ENCODE results near the gene FNDC3B. TPM values are rescaled to one million over a fixed set of nuclear protein-coding genes. Genes with fewer than 3 reads are reported as not detected.

Gene FNDC3B
- total and polyA plus RNA-seq, 4 donors: 13.3 to 175 (median 100) TPM

DNA sequence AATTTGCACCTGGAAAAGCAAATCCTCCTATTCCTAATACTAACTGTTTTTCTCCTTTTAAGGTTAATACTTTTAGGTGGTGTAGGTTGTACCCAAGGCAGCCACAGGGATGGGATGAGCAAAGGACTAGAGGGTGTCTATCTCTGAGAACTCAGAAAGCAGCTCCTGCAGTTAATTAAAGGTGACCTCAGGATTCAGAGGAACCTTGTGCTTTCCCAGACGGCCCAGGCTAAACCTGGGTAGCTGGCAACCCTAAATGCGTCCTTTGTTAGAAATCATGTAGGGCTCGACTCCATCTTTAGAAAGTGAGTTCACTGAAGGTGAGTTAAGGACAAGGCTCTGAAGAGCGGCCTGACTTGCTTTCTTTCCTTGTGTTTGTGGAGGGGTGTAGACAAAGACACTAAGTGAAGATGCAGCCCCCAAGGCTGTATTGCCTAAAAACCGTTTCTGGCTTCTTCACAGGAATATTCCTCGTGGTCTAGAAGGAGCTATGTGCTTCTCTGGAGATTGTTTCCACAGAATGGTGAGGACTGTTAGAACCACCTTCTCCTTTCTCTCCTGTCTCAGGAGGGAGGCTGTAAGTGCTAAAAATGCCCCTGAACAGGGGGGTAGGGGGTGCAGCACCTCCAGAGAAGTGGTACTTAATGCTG, 14.9 kb downstream of the FNDC3B start:
- no peaks in the 10 kb centered on the region for H3K9me3 ChIP-seq (ENCODE audit: control insufficient read depth in 4 of 4, insufficient read depth in 3 of 4, low read length in 3 of 4)
- H3K27ac ChIP-seq (ENCODE audit: low read depth in 1 of 2, low read length in 1 of 2): peak overlapping the region in 1 of 2 donors; percentile 41
- no peak for ATAC-seq (ENCODE audit: insufficient read depth, low FRiP score)
- H3K4me1 ChIP-seq (ENCODE audit: control insufficient read depth in 5 of 5, insufficient read depth in 5 of 5, low read length in 5 of 5): peaks cover 0 to 36% (median 3%) of the 10 kb centered on the region in 5 donors
- TF ChIP-seq, protein P1, sequence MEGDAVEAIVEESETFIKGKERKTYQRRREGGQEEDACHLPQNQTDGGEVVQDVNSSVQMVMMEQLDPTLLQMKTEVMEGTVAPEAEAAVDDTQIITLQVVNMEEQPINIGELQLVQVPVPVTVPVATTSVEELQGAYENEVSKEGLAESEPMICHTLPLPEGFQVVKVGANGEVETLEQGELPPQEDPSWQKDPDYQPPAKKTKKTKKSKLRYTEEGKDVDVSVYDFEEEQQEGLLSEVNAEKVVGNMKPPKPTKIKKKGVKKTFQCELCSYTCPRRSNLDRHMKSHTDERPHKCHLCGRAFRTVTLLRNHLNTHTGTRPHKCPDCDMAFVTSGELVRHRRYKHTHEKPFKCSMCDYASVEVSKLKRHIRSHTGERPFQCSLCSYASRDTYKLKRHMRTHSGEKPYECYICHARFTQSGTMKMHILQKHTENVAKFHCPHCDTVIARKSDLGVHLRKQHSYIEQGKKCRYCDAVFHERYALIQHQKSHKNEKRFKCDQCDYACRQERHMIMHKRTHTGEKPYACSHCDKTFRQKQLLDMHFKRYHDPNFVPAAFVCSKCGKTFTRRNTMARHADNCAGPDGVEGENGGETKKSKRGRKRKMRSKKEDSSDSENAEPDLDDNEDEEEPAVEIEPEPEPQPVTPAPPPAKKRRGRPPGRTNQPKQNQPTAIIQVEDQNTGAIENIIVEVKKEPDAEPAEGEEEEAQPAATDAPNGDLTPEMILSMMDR (IDR thresholded peaks at IDR 0.05; ENCODE audit: control extremely low read depth, extremely low read depth): no peak
- no peak for DNase-seq
- no peaks in the 10 kb centered on the region for H3K27me3 ChIP-seq (ENCODE audit: control insufficient read depth in 3 of 3, insufficient read depth in 3 of 3, low read length in 2 of 3)
- no peak overlapping the region for H3K4me3 ChIP-seq
- H3K9ac ChIP-seq (ENCODE audit: insufficient read depth in 1 of 2, low read length in 2 of 2): no peak overlapping the region
- H3K36me3 ChIP-seq (ENCODE audit: control insufficient read depth in 4 of 4, insufficient read depth in 4 of 4, low read length in 4 of 4): peaks cover 0 to 11% (median 2%) of the 10 kb centered on the region in 4 donors
- WGBS, 2 donors: 73 to 83% methylated on average over 6 of the region's 6 CpGs

DNA sequence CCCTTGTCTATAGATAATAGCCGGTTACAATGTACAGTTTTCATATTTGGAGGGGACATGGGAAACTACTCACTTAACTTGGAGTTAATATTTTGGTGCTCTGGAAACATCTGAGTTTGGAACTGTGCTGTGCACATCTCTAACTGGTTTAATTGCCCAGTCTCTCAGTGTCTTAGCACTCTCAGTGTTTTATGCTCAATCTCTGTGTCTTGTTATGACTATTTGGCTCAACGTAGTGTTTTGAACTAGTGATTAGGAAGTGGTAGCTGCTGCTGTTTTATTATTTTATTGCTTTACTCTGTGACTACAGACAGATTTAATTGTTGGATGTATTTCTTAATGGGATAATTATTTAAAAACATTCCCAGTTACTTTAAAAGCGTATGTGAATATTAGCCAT, 17.0 kb downstream of the FNDC3B start:
- Histone ChIP-seq H3K9me3 (ENCODE audit: control insufficient read depth in 4 of 4, insufficient read depth in 3 of 4, low read length in 3 of 4) (no peaks in the 10 kb centered on the region), H3K4me1 (ENCODE audit: control insufficient read depth in 5 of 5, insufficient read depth in 5 of 5, low read length in 5 of 5) (peaks cover under 1 to 41% (median 3%) of the 10 kb centered on the region in 5 donors), H3K27ac (ENCODE audit: low read depth in 1 of 2, low read length in 1 of 2) (no peak overlapping the region), H3K27me3 (ENCODE audit: control insufficient read depth in 3 of 3, insufficient read depth in 3 of 3, low read length in 2 of 3) (no peaks in the 10 kb centered on the region), H3K4me3 (no peak overlapping the region), H3K36me3 (ENCODE audit: control insufficient read depth in 4 of 4, insufficient read depth in 4 of 4, low read length in 4 of 4) (peaks cover 0 to 9% (median under 1%) of the 10 kb centered on the region in 4 donors), H3K9ac (ENCODE audit: insufficient read depth in 1 of 2, low read length in 2 of 2) (no peak overlapping the region)
- DNase-seq (no peak), ATAC-seq (ENCODE audit: insufficient read depth, low FRiP score) (no peak)
- WGBS, 2 donors: 73 to 76% methylated on average over 3 of the region's 3 CpGs
- TF ChIP-seq, protein P1 (IDR thresholded peaks at IDR 0.05; ENCODE audit: control extremely low read depth, extremely low read depth): no peak

DNA sequence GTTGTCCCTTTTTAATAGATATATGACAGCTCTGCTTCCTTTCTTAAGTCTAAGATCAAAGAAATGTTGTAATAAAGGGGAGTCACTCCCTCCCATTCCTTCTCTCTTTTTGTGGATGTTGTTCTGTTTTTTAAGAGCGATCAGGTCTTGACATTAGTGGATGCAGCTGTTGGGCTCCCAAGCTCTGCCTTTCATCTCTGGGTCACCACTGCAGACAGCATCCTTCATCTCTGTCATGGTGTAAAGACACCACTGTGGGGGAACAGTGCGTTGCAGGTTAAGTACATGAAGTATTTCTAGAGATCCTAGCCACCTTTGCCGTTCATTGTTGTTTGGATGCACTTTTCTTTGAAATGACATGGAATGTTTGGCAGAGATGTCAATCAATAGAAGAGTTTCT, 17.7 kb downstream of the FNDC3B start:
- DNase-seq: no peak
- no peak overlapping the region for H3K27ac ChIP-seq (ENCODE audit: low read depth in 1 of 2, low read length in 1 of 2)
- no peaks in the 10 kb centered on the region for H3K9me3 ChIP-seq (ENCODE audit: control insufficient read depth in 4 of 4, insufficient read depth in 3 of 4, low read length in 3 of 4)
- H3K9ac ChIP-seq (ENCODE audit: insufficient read depth in 1 of 2, low read length in 2 of 2): no peak overlapping the region
- TF ChIP-seq, protein P1 (IDR thresholded peaks at IDR 0.05; ENCODE audit: control extremely low read depth, extremely low read depth): no peak
- peaks cover 3 to 42% (median 7%) of the 10 kb centered on the region in 5 donors for H3K4me1 ChIP-seq (ENCODE audit: control insufficient read depth in 5 of 5, insufficient read depth in 5 of 5, low read length in 5 of 5)
- 53 to 64% methylated on average over 3 of the region's 3 CpGs for WGBS, 2 donors
- no peak for ATAC-seq (ENCODE audit: insufficient read depth, low FRiP score)
- H3K27me3 ChIP-seq (ENCODE audit: control insufficient read depth in 3 of 3, insufficient read depth in 3 of 3, low read length in 2 of 3): no peaks in the 10 kb centered on the region
- peaks cover 0 to 7% (median 0%) of the 10 kb centered on the region in 4 donors for H3K36me3 ChIP-seq (ENCODE audit: control insufficient read depth in 4 of 4, insufficient read depth in 4 of 4, low read length in 4 of 4)
- no peak overlapping the region for H3K4me3 ChIP-seq

Measured in lung (tissue), 12 donors.